ENCODE measurements around the gene GDPD3.
A peak's percentile ranks its signal among the peaks of the same experiment; 100 is the strongest.

GDPD3 gene

DNA sequence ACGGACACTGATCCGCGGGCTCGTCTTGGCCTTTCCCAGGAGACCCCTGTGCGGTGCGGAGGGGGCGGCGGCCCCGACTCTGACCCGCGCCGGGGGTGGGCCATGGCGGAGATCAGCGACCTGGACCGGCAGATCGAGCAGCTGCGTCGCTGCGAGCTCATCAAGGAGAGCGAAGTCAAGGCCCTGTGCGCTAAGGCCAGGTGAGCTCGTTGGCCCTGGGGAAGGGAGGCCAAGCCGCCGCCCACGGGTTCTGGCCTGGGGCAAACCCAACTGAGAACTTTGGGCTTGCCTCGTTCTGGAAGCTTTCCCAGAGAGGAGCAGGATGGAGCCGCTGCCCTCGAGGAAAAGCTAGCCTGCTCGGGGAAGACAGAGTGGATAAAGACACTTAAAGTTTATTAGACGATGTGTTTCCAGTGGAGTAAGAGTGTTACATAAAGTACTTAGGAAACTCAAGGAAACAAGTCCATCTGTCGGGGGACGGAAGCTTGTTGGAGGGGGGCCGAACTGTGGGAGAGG, 37.0 kb downstream of the GDPD3 start:
- Histone ChIP-seq H3K4me3 (peak overlapping the region; percentile 97), H3K27ac (peak overlapping the region; percentile 82 to 96)
- no peak for DNase-seq (ENCODE audit: low spot score)
- TF ChIP-seq, protein P1, sequence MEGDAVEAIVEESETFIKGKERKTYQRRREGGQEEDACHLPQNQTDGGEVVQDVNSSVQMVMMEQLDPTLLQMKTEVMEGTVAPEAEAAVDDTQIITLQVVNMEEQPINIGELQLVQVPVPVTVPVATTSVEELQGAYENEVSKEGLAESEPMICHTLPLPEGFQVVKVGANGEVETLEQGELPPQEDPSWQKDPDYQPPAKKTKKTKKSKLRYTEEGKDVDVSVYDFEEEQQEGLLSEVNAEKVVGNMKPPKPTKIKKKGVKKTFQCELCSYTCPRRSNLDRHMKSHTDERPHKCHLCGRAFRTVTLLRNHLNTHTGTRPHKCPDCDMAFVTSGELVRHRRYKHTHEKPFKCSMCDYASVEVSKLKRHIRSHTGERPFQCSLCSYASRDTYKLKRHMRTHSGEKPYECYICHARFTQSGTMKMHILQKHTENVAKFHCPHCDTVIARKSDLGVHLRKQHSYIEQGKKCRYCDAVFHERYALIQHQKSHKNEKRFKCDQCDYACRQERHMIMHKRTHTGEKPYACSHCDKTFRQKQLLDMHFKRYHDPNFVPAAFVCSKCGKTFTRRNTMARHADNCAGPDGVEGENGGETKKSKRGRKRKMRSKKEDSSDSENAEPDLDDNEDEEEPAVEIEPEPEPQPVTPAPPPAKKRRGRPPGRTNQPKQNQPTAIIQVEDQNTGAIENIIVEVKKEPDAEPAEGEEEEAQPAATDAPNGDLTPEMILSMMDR (IDR thresholded peaks at IDR 0.05): no peak

DNA sequence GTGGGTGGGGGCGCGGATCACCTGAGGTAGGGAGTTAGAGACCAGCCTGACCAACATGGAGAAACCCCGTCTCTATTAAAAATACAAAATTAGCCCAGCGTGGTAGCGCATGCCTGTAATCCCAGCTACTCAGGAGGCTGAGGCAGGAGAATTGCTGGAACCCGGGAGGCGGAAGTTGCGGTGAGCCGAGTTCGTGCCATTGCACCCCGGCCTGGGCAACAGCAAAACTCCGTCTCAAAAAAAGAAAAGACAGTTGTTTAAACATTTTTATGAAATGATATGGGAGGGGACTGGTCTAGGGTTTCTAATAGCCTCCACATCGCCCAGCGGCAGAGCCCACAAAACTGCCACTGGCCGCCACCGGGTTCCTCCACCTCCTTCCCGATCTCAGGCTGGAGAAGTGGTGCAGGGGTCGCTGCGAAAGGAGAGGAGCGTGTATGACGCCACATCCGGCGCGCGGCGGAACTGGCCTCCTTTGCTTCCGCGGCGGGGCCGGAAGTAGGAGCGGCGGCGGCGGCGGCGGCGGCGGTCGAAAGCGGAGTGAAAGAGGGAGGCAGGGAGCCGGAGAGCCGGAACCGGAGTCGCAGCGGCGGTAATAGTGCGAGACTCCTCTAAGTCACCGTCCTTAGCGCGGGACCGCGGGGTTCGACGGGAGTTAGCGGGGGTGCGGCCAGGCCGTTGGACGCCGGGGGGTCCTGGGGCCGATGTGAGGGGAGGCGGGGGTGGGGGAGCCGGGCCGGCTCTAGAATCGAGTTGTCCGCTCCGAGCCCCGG, 37.6 kb downstream of the GDPD3 start, which contains the start of gene PPP4C:
PPP4C (plus strand) TSS at position 492 of the 773 bp plus-strand sequence. CDS start 384 bp downstream, outside the sequence.
- TF ChIP-seq, protein P1 (IDR thresholded peaks at IDR 0.05): no peak

GRCh38 chr16:30070490-30070889, 42.8 kb downstream of the GDPD3 start:
- DNase-seq (ENCODE audit: low spot score): no peak
- Histone ChIP-seq H3K27ac (peak overlapping the region in 1 of 2 donors; percentile 54), H3K4me3 (peak overlapping the region; percentile 25)
- TF ChIP-seq, protein P1 (IDR thresholded peaks at IDR 0.05): no peak

More for the DNA sequence above, 37.6 kb downstream of the GDPD3 start, which contains the start of gene PPP4C:
- Histone ChIP-seq H3K4me3 (peak within 1 kb of the TSS; percentile 97), H3K27ac (peak within 1 kb of the TSS; percentile 82 to 96)
- DNase-seq (ENCODE audit: low spot score): peak; percentile 90

- H3K27ac ChIP-seq: peak overlapping the region in 1 of 2 donors; percentile 54
- TF ChIP-seq, protein P1 (IDR thresholded peaks at IDR 0.05): no peak
- H3K4me3 ChIP-seq: peak overlapping the region; percentile 25
- no peak for DNase-seq (ENCODE audit: low spot score)
These were observed 43.5 kb downstream of the GDPD3 start for GRCh38 chr16:30069611-30070462.

GRCh38 chr16:30068750-30069610, 44.4 kb downstream of the GDPD3 start:
- Histone ChIP-seq H3K27ac (peak overlapping the region in 1 of 2 donors; percentile 54), H3K4me3 (peak overlapping the region; percentile 25)
- TF ChIP-seq, protein P1 (IDR thresholded peaks at IDR 0.05): peak; percentile 12
- no peak for DNase-seq (ENCODE audit: low spot score)

DNA sequence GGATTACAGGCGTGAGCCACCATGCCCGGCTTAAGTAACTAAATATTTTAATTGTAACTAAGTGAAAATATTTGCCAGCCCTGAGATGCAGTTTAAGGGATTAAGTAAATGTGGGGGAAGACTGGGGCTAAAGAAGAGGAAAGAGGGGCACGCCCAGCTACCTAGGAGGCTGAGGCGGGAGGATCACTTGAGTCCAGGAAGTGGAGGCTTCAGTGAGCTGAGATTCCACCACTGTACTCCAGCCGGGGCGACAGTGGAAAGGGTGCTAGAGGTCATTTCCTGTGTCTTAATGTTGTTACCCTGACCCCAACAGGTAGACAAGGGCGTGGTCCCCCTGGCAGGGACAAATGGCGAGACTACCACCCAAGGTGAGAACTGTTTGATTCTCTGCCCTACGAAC, 45.0 kb downstream of the GDPD3 start:
- no peak overlapping the region for H3K4me3 ChIP-seq
- peak overlapping the region in 1 of 2 donors; percentile 54 for H3K27ac ChIP-seq
- TF ChIP-seq, protein P1 (IDR thresholded peaks at IDR 0.05): no peak
- no peak for DNase-seq (ENCODE audit: low spot score)

All from coronary artery (tissue), 2 donors.